GM21423 (cell line): ENCODE results near the gene ARHGAP27.

Experiments
- ATAC-seq: cut with Tn5 transposase; IDR thresholded peaks from one replicate; pipeline ENCODE4 v1.9.1; 2021; ENCODE audit warnings: mild to moderate bottlenecking, moderate library complexity; ENCODE audit not compliant: unreplicated experiment

The ARHGAP27 gene

DNA sequence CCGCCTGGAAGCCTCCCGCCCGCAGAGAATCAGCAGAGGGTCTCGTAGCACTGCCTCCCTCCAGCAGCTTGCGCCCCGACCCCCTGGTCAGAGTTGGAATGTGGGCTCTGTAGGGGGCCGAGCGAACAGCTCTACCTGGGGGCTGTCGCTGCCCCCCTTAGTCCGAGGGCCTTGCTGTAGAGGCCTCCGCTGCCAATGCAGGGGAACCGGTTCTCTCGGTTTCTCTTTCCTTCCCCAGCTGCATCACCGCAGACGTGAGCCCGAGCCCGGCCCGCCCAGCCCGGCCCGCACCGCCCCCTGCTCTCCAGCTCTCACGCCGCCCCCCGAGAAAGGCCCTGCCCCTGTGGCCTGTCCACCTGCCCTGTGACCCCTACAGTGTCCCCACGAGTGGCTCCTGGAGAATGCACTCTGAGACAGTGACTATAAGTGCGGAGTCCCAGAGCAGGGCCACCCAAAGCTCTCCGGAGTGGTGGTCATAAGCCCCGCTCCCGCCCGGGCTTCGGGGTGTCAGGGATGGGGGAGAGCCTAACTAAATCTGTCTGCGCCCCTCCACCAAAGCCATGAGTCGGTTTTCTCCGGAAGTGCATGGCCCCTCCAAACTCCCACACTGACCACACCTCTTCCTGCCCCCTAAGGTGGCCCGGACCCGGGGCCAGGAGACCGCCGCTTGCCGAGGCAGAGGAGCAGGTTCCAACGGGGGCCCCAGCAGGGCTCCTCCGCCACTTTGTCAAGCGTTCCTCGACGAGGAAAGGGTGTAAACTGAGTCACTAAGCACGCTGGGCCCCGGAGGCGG, 1.7 kb downstream of the ARHGAP27 start:
- ATAC-seq, result peak; percentile 12

DNA sequence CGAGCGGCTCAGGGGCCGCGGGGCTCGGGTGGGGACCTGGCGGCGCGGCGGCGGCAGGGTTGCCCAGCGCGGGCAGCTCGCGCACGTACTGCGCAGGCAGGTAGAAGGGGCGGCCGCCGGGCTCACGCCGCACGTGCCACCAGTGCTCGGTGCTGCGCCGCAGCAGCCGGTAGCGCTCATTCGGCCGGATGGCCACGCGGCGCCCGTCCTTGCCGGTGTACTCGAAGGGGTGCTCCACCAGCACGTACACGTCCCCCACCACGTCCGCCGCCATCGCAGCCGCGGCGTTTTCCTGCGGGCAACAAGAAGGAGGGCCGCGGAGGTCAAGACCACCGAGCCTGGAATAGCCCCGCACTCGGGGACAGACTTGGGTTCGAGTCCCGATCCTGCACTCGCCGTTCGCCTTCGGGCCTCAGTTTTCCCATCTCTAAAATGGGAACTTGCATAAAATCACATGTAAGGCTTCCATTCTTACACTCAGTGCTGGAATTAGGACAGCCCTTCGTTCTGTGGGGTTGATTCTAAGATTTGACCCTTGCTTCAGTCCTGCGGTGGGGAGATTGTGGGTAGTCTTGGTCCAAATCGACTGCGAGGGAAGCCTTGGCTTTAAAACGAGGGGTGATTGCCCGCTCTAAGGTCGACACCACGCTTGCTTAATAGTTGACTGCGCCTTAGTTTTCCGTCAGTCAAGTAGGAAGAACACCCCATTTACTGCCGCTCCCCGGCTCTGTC, 2.5 kb downstream of the ARHGAP27 start:
- ATAC-seq, result no peak

DNA sequence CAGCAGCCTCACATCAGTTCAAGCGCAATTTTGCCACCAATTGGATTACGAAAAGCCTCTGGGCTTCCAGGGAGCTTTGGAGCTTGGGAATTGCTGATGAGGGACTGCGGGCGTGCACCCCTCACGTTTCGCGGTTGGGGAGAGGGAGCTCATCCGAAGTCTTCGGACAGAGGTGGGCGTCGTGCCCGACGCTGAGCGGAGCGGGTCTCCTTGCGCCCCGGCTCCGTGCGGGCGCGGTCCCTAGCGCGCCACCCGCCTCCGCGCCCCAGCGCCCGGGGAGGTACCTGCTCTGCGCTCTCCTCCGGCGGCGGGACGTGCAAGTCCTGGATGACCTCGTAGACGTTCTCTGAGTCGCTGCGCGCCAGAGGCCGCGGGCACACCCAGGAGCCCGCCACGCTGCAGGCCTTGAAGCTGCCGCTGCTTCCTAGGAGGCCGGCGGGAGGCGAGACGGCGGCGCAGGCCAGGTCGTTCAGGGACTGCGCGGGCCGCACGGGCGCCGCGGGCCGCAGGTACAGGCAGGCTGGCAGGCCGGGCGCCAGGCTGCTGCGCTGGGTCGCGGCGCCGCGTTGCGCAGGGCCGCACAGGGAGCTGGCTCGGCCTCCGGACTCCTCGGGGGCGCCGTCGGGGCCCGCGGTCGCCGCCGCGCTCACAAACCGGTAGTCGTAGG, 3.2 kb downstream of the ARHGAP27 start:
- no peak for ATAC-seq

DNA sequence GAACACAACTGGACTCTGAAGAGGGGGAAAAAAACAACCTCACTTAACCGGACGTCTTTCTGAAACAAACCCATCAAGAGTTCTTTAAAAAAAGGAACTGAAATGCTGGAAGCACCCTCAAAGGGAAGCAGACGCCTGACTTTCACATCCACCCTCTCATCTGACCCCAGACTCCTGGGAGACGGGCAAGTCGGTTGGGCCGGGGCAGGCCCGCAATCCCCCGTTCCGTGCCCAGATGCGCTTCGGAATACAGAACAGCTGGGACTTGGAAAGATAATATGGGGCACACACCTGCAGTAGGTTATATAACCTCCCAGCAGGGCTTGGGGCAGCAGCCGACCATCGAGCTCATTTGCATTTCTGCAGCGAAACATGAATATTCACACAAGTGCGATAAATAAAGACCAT, 3.7 kb downstream of the ARHGAP27 start:
- no peak for ATAC-seq

DNA sequence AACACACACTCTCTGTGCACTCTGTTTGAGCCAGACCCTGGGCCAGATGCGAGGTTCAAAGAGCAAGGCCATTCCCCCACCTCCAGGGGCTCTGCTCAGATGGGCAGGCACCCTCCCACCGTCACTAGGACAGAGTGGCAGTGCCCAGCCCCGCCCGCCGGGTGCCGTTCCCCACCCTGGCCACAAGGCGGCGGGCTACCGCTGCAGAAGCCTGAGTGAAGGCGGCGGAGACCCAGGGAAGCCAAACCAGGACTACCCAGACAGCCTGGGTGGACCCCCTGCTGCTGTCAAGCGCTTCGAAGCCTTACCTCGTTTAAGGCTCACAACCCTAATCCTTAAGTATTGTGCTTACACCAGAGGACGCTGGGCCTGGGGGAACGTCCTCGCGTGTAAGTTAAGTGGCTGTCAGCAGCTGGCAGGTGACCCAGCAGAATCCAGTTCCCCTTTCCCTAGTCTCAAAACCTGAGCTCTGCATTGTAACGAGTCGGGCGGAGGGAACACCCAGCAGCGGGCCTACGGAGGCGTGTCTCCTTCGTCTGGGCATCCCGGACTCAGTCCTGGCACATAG, 4.5 kb downstream of the ARHGAP27 start:
- no peak for ATAC-seq

DNA sequence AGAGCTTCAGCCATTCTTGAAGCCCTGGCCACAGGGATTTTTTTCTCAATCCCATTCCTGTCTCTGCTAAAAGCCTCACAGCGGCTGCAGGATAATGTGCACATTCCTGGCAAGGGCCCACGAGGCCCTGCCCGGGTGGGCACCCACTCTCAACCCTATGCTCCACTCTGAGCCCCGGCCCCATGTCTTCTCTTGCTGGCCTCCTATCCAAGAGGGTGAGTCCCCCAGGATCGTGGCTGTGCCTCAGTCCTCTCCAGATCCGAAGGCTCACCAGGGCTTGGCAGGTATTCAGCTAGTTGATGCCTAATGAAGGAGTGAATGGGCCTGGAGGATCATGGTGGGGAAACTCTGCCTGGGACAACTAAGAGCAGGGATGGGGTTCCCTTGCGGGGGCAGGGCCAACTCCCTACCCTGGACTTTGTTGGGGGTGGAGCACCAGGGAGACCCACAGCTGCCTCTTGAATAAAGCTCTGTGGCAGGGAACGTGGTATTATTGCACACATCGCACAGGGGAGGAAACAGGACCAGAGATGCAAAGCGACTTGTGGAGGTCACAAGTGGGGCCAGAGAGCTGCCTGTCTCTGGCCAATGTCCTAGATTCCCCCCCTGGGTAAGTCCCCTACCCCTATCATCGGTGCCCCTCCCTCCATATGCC, 5.4 kb downstream of the ARHGAP27 start:
- ATAC-seq, result no peak

DNA sequence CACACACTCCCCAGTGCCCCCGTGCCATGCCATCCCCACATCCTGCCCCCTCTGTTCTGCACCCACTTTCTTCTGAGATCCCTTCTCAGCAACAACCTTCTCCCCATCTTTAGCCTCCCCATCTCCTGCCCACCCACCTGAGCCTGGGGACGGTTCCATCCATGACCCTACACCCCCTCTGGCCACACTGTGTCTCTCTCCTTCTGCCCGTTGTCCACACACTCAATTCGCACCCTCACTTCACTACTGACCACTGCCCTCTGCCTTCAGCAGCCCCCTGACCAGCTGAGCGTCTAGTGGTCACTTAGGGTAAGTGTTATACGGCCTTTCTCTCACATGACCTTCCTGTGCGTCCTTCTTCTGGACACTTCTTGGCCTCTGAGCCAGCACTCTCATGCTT, 6.1 kb downstream of the ARHGAP27 start:
- no peak for ATAC-seq

DNA sequence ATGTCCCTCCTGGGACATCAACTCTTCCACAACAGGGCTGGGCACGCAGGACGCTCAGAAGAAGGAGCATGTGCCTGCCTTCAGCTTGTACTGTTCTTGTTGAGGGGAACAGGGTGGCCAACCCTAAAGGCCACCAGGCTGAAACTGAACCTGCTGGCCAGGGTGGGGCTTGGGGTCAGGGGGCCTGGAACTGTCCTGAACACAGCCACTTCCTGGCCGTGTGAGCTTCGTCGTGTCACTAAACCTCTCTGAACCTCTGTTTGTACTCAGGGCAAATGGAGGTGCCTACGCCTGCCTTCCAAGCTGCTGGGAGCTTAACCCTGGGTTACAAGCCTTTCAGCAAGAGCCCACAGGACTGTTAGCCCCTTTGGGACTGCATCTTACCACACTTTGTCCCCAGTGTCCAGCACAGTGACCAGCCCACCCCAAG, 6.7 kb downstream of the ARHGAP27 start:
- no peak for ATAC-seq

DNA sequence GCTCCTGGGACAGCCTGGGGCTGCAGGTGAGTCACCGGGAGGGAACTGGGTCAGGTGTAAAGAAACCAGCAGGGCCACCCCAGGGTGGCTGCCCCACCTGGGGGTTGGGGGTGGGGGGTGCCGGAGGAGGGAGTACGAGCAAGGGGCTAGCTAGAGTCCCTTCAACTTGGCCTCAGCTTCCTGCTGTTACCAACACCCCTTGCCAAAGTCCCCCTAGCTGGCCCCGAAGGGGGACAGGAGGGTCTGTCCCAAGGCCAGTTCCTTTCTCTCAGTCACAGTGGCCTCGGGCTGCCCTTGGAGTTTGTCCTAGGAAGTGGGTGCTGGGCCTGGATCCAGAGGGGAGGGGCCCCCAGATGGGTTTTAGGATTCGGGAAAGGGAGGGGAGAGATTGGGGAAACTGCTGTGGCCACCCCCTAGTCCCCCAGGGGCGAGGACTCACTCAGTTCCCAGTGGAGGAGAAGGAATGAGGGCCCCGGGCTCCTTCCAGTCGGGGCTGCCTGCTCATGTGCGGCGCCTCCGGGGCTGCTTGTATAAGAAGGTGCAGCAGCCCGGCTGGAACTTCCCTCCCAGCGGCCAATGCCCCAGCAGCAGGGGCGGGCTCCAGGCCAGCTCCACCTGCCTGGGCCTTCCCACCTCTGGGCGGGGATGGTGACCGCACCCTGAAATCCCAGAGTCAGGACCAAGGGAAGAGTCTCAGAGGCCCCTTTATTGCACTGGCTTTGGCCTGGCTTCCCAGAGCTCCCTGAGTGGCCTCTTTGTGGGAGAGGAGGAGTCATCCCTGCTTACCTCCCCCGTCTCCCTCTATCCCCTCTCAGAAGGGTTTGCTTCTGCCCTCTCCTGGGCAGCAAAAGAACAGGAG, 7.3 kb downstream of the ARHGAP27 start:
- no peak for ATAC-seq

DNA sequence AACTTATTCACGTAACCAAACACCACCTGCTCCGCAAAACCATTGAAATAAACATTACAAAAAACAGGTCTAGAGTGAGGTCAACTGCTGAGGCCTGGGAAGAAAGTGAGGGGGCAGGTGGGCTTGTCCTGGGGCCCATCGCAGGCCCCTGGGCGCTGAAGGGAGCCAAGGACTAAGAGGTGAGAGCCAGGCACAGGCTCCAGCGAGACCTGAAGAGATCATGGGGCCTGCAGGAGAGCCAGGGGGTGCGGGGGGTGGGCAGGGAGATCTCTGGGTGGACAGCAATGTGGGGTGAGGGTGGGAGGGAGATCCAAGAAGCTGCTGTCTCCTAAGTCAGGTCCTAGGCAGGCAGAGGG, 7.9 kb downstream of the ARHGAP27 start:
- no peak for ATAC-seq

DNA sequence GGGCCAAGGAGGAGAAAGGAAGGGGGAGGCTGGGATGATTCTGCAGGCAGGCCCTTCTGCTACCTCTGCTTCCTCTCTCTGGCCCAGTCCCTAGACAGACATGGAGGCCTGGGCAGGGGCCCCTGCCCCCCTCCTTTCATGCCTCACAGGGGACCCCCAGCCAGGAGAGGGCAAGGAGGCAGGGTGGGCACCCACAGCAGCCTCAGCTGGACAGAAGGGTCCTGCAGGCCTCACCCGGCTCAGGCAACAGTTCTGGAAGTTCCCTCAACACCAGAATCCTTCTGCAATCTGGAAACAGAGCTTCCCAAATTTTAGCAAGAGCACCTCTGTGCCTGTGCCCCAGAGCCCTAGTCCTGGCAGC, 8.7 kb downstream of the ARHGAP27 start:
- no peak for ATAC-seq

DNA sequence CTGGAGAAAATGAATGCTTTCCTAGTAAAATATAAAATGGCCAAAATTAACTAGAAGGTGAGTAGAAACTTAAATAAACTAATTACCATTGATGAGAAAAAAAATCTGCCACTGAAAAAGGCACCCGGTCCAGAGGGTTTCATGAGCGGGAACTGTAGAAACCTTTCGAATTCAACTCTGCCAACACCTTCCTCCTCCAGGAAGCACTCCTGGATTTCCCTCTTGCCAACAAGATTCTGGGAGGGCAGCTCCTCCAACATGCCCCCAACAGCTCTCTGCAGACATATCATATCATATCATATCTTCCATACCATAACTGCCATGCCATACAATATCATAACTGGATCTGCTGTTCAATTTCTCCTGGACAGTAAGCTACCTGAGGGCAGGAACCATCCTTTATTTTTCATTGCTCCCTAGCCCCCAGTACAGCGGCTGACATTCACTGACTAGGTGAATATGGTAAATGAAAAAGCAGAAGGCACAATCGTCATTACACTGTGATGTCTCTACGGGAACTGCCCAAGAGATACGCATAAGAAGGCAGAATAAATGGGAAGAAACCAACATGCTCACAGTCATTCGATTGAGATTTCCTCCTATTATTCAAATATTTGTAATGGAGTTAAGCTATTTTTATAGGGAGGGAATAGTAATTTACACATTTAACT, 9.2 kb downstream of the ARHGAP27 start:
- no peak for ATAC-seq

DNA sequence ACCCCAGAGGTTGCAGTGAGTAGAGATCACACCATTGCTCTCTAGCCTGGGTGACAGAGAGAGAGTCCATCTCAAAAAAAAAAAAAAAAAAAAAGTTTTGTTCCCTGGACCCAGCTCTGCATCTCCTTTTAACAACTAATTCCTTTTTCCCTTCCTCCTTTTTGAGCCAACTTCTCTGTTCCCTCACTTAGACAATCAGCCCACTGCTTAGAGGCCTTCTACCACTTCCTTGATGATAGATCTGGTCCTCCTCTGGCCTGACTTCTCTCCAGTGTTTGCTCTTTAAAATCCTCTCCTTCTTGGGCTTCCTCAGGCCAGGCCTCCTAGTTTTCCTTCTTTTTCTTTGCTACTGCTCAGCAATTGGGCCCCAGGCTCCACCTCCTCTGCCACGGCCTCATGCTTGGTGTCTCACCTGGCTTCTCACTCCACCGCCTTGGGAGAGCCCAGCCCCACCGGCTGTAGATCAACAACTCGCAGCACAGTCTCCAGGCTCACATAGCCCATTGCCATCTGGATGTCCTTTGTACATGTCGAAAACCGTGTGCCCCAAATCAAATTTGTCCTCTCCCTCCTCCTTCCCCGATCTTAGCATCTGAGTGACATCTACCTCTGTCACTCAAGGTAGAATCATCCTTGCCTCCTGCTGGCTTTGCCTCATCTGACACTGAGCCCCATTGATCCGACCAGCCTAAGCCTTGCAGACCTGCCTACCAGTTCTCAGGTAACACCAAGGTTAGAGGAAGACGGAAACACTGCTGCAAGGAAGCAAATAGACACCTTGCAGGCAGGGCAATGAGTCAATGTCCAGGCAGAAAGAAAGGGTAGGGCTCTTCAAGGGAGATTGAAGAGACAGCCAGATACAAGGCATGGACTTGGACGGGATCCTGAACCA, 17.4 kb downstream of the ARHGAP27 start:
- ATAC-seq, result no peak

DNA sequence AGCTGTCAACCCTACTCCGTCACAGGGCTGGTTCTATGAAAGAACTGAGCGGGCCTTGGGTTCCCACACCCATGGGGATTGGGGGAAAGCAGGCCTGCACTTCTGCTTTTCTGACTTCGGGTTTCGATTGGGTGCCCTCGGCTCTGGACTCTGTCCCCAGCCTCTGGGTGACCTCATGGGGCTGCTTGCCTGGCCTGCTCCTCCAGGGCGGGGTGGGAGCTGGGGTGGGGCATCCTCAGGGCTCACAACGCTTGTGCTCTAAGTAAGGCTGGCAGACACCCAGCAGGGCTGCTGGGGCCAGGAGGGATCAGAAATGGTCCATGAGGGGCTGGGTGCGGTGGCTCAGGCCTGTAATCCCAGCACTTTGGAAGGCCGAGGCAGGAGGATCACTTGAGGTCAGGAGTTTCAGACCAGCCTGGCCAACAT, 19.2 kb downstream of the ARHGAP27 start:
- no peak for ATAC-seq

DNA sequence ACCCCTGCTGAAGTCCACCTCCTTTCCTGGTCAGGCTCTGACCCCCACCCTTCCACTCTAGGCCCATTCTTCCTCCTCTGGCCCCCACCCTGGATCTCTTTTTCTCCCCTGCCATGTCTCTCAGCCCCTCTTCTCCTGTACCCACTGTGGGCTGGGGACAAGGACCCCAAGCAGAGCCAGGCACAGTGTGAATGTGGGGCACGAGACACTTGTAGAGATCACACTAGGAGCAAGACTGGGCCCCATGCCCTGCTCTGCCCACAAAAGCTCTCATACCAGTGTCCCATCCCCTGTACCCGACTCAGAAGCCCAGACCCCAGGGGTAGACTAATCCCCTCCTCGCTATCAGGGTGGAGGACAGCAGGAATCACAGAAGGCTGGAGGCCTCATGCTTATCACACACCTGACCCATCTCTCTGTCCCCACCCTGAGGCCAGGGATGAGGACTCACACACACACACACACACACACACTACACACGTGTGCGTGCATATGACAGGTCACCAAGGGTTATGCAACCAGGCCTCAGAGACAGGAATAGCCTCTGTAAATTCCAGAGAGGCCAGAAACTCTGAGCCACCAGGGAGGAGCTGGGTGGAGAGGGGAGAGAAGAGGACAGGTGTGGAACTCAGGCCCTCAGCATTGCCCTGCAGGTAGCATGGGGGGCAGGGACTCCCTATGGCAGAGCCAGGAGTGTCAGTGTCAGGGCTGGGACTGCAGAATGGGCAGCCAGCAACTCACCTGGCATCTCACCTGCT, 21.1 kb downstream of the ARHGAP27 start:
- no peak for ATAC-seq

DNA sequence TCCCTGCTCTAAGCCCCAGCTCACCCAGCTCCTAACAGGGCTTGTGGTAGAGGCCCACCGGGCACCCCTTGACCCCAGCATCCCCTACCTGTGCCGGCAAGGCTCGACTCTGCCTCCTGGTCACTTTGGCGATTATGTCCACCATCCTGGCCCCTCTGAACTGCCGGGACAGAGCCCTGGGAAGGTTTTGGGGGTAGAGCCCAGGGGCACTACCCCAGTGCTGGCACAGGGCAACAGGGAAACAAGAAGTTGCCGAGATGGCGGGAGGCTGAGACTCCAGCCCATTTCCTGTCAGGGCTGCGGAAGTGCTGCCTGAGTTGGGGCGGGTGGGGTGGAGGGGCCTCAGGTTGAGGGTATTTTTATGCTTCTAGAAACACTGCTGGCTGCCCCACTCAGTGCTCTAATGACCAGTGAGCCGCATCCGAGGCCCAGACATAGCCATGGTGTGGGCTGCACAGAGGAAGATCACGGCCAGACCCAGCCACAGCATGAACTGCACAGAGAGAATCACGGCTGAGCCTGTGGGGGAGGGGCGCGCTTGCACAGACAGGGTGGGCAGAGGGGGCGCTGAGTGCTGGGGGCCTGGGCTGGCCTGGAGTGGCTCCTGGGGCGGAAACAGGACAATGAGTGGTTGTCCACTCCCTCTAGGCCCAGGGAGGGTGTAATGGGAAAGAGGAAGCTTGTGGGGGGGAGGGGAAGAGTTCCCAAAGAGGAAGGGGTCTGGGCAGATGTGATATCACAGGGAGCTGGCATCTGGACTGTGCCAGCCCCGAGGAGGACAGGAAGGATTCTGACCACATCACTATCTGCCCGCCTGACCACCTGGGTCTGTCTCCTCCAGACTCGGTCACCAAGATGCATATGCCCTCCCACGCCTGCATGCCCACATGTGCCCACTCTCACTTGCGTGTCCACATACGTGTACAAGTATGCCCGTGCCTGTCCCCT, 22.3 kb downstream of the ARHGAP27 start:
- ATAC-seq, result peak; percentile 39

DNA sequence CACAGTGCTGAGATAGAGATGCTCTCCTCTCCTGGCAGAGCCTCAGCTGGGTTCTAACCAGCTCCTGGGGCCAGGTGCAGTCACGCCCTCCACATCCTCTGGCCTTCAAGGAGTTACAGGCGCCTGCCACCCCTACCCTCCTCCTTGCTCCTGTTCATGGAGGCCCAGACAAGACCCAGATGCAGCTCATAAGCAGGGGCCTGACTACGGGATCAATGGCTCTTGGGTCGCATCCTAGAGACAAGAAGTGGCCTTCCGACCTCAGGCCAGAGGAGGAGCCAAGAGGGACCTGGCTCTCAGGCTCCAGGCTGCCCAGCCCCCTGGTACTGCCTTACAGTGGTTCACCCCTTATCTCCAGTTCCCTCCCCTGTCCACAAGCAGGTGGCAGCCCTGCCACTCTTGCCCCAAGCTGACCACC, 23.0 kb downstream of the ARHGAP27 start:
- peak; percentile 11 for ATAC-seq
